OCI-LY1 (cell line): ENCODE data around the gene DICER1.

Experiments
- CTCF ChIP-seq: fragments of 200-600 bp; sonication (generic), shearing (Covaris generic); IDR thresholded peaks from 2 replicates; pipeline ENCODE4 v1.5.1; 2017; ENCODE audit warnings: mild to moderate bottlenecking, antibody characterized with exemption, low read length, moderate library complexity, mixed read lengths
- EZH2 ChIP-seq: fragments of 200-600 bp; sonication (generic), shearing (Covaris generic); IDR thresholded peaks from 2 replicates; pipeline ENCODE4 v1.8.0; 2017; ENCODE audit warnings: borderline replicate concordance, mixed run types, mild to moderate bottlenecking, antibody characterized with exemption, low read length, moderate library complexity, mixed read lengths

- TF ChIP-seq CTCF, result no peak
- TF ChIP-seq EZH2, result no peak
Measured at GRCh38 chr14:95180966-95181741, 23.8 kb upstream of the DICER1 start.
